AG04449 (cell line): ENCODE results near the gene DNAJC10.

Experiments used
- CTCF ChIA-PET: fragments of 350-600 bp; formaldehyde crosslinking; extraction: SDS; loops from one replicate; lab custom pipeline; 2021; ENCODE audit warnings: antibody characterized with exemption; lab: Yijun Ruan, JAX
- POLR2A ChIA-PET: fragments of 400-600, 350-600 bp; formaldehyde crosslinking; extraction: SDS; loops from one replicate; lab custom pipeline; 2020; ENCODE audit warnings: antibody characterized with exemption, inconsistent platforms; lab: Yijun Ruan, JAX
- DNase-seq: peaks from one replicate; pipeline ENCODE4 v3.0.0-alpha.2; 2010; ENCODE audit warnings: low read depth, low spot score
- H3K4me3 ChIP-seq: 2 replicates; pipeline ENCODE4 v1.5.1; 2011; ENCODE audit warnings: low read depth, mild to moderate bottlenecking, control low read depth, low read length
- TF ChIP-seq, protein P1 (sequence below): IDR thresholded peaks from one replicate; pipeline ENCODE4 v1.5.1; 2011; ENCODE audit warnings: mild to moderate bottlenecking, moderate library complexity, low read length, control low read depth, inconsistent platforms; ENCODE audit not compliant: insufficient read depth; ENCODE audit errors: missing control alignments

DNAJC10 gene

DNA sequence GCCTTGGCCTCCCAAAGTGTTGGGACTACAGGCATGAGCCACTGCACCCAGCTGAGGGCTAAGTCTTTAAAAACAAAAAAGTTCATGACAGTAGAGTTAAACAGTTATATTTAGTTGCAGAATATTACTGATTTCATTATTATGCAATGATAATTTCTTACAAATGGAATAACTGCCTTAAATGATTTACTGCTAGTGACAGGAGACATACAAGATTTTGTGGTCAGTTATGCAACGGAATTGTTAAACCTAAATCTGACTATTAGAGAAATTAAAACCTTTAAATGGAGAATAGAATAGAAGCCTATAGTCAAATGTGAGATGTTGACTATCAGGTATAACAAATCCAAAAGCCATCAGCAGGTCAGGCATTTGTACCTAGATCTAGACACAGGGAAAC lies 10.3 kb upstream of the DNAJC10 start:
- CTCF ChIA-PET, result no interaction called here
- DNase-seq, result no peak
- TF ChIP-seq, protein P1, sequence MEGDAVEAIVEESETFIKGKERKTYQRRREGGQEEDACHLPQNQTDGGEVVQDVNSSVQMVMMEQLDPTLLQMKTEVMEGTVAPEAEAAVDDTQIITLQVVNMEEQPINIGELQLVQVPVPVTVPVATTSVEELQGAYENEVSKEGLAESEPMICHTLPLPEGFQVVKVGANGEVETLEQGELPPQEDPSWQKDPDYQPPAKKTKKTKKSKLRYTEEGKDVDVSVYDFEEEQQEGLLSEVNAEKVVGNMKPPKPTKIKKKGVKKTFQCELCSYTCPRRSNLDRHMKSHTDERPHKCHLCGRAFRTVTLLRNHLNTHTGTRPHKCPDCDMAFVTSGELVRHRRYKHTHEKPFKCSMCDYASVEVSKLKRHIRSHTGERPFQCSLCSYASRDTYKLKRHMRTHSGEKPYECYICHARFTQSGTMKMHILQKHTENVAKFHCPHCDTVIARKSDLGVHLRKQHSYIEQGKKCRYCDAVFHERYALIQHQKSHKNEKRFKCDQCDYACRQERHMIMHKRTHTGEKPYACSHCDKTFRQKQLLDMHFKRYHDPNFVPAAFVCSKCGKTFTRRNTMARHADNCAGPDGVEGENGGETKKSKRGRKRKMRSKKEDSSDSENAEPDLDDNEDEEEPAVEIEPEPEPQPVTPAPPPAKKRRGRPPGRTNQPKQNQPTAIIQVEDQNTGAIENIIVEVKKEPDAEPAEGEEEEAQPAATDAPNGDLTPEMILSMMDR, result no peak
- POLR2A ChIA-PET, result no interaction called here
- no peak overlapping the region for H3K4me3 ChIP-seq

DNA sequence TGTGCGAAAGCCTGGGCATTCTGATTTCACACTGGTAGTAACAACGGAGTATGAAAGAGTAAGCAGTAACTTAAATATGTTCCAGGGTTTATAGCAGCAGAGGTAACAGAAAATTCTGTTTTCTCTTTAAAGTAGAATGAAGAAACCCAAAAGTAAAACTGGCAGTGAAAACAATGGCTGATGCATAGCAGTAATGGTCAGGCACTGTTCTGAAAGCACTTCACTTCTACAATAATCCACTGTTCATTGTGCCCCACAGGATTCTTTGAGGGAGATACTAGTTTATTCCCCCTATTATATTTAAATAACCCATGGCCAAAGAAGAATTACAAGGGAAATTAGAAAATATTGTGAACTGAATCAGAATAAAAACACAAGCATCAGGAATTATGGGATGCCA lies 9.3 kb upstream of the DNAJC10 start:
- TF ChIP-seq, protein P1, result no peak
- no peak for DNase-seq
- ChIA-PET POLR2A (no interaction called here), CTCF (no interaction called here)
- H3K4me3 ChIP-seq, result no peak overlapping the region

DNA sequence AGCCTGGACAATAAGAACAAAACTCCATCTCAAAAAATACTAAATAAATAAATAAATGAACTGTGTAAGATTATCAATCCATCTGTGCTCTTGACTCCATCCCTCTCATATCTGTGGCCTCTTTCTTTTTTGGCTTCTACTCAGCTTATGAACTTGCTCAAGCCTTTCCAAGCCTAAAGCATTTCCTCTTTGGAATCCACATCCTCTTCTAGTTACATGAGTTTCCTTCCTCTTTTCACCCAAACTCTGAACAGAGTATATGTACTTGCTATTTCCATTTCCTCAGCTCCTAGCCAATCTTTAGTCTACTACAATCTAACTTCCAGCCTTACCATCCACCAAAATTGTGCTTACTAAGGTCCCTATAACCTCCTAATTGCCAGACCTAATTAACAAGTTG lies 2.5 kb upstream of the DNAJC10 start:
- POLR2A ChIA-PET, result no interaction called here
- TF ChIP-seq, protein P1, result no peak
- CTCF ChIA-PET, result no interaction called here
- no peak overlapping the region for H3K4me3 ChIP-seq
- DNase-seq, result no peak

DNA sequence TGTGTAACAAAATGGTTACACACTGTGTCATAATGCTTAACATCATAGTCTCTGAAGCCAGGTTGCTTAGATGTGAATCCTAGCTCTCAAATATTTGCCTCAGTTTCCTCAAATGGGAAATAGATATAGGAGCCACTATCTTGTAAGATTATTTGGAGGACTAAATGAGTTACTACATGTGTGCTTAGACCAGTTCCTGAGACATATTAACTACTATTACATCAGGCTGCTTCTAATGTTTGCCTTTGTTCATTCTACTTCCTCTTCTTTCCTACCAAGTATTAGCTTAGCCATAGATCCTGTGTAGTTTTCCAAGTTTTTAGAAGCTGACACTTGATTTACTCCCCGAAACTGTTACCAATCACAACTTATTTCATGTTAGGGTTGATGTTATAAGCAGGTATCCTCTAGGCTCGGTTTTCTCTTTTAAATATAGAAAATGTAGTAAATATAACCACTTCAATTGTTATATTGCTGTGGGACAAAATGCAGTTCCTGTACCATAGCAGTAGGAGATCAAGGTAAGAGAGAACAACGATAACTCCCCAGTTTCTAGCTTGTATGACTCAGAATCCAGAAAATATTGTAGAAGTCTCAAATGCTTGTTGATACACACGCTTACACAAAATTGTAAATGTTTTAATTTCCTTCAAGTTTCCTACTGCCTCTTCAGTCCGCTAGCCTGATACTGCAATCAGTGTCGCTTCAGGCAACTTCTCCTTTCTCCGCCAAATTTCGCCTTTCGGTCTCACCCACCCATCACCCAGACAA lies 751 bp upstream of the DNAJC10 start:
- TF ChIP-seq, protein P1, result no peak
- CTCF ChIA-PET, result interaction anchor here (1.3 to 2.4 kb wide), 2 partner anchors 49 to 529 kb away, joined by 4 to 7 read pairs; no protein-coding TSS in a partner anchor
- H3K4me3 ChIP-seq, result peak overlapping the region; percentile 97
- POLR2A ChIA-PET, result interaction anchor here (1.1 kb wide), 1 partner anchor 16 kb away, joined by 3 read pairs; no protein-coding TSS in a partner anchor
- no peak for DNase-seq

DNA sequence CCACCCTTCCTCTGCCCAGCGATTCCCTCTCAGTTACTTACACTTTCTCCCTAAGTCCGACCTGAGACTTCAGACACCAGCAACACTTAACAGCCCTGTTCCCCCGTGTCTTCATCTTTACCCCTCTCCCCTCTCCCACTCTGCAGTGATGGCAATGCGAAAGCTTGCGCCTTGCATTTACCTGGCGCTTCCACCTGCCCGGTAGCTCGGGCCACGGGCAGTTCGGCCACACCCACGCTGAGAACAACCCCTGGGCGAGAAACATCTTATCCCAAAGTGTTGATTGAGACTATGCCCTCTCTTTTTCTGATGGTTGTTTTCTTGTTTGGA lies 558 bp downstream of the DNAJC10 start:
- ChIA-PET CTCF (no interaction called here), POLR2A (no interaction called here)
- DNase-seq, result no peak
- peak overlapping the region; percentile 97 for H3K4me3 ChIP-seq
- TF ChIP-seq, protein P1, result no peak

DNA sequence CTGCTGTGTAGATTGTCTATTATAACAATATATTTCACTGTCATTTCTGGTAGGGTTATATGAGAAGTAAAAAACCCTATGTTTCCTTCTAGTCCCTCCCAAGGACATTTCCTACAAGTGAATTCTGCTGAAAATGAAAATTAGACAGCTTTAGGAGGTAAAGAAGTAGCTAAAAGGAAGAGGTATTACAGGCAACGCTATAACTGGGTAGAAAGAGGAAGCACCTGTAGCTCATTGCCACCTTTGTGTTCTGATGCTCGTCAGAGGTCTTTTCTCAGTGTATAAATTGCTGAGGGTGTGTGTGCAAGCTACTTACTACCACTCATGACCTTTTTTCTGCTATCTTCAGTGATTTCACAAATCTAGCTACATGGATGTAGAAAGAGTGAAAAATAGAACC lies 1.4 kb downstream of the DNAJC10 start:
- H3K4me3 ChIP-seq, result peak overlapping the region; percentile 13; the same call in 1 of the 2 replicates
- TF ChIP-seq, protein P1, result no peak
- ChIA-PET CTCF (no interaction called here), POLR2A (no interaction called here)
- DNase-seq, result no peak
